CD4-positive, alpha-beta T cell treated with Interleukin-4 for 1 hour (primary cell): ENCODE data around the gene ZBTB25.
"Not testable (repeated sequence)": the region's sequence is repeated elsewhere in the genome, so short reads cannot be mapped to it uniquely, and the experiment has no call there.

Experiments
- DNase-seq, 2 donors: peaks; one replicate each; pipeline ENCODE4 v3.0.0-alpha.2; 2020 to 2022

ZBTB25 gene, protein sequence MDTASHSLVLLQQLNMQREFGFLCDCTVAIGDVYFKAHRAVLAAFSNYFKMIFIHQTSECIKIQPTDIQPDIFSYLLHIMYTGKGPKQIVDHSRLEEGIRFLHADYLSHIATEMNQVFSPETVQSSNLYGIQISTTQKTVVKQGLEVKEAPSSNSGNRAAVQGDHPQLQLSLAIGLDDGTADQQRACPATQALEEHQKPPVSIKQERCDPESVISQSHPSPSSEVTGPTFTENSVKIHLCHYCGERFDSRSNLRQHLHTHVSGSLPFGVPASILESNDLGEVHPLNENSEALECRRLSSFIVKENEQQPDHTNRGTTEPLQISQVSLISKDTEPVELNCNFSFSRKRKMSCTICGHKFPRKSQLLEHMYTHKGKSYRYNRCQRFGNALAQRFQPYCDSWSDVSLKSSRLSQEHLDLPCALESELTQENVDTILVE

DNA sequence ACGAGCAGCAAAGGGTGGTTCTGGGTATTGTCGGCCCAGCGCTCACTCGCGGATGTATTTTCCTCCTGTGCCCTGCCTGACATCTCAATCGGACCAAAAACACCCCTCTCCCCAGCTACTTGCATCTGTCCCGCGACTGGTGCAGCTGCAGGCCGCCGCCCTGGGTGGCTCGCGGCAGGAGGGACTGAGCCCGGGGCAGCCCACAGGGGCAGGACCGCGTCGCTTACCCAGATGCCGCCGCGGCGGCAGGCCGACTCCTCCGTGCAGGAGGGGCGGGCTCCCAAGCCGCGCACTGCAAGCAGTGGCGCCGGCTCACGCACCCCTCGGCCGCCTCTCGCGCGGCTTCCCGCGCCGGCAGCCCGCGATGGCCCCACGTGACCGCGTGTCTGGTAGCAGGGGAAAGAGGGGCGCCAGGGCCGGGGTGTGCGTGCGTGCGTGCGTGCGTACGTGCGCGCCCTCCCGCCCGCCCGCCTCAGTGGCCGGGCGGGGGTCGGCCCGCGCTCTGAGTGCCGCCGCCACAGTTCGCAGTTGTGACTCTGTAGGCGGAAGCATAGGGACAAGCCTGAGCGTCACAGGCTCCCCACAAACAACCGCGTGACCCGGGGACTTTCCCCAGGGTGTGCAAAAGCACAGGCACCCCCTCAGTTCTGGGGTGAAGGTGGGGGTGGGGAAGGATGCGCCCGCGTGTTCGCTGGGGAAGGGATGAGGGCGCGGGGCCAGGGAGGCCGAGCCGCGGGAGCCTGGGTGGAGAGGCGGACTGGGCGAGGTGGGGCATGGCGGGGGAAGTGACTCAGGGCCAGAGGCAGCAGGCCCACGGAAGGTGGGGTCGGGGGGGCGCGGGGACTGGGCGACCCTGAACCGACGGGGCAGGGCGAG lies at the start of gene ZBTB25:
Gene ZBTB25, minus strand, starts transcription at position 405 of the 876 bp plus-strand sequence. CDS start 13,305 bp downstream, outside the sequence.
- peak; percentile 98 for DNase-seq

DNA sequence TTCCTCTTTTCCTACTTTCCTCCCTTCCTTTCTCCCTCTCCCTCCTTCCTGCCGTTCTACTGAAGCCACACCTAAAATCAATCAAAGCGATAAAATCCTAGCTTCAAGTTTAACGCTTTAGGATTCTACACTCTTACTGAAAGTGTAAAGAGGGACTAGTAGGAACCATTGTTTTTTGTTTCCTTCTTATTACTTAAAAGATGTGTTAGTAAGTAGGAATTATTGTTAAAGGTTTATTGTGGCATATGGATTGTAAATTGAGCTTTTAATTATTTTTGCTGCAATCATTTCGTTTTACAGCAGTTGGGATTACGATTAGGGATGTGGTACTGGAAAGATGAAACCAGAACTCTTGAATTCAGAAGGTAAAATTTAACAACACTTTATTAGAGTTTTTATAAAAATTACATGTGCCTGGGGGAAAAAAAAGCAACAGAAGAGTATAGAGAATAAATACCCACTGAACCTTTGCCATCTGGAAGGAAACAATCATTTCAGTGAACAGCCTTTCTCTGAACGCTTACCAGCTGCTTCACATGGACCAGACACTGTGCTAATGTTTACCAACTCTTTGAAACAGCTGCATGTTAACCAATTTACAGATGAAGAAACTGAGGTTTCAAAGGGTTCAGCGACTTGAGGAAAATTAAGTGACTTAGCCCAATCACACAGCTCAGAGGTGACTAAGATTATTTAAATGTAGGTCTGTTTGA lies 47.1 kb upstream of the ZBTB25 start:
- DNase-seq = no peak

DNA sequence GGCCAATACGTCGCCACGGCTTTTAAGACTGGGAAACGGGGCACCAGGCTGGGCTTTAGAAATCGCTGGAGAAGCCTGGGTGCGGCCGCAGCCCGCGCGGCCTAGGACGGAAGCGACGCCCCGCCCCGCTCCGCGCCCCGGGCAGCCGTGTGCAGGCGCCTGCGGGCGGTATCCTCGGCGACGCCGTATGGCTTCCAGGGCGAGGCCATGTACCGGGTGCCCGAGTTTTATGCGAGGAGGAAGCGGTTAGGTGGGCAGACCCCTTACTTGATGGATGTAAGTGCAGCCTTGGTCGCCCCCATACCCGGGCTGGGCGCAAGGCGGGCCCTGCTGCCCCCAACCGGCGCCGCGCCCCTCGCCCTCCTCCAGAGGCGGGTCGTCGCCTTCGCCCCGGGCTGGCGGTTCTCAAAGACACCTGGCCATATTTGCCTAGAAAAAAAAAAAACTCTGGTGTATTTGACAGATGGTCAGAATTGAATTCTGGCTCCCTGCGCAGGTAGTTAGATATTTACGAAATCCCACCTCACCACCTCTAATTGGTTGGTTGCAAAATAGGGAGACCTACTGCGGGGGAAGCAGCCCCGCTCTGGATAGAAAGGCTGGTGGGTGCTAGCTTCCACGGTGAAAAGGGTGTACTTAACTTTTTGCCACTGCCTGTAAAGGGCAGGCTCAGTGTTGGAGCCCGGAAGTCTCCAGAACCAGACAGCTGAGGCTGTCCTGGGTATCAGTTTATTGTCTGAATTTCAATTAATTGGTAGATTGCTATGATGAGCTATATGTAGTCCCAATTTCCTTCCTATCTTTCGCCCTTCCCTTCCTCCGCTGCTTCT lies 46.4 kb upstream of the ZBTB25 start, which contains the start of gene PPP1R36:
Gene PPP1R36, plus strand, starts transcription at position 171 of the 830 bp plus-strand sequence. Its CDS starts 37 bp downstream, at position 208.
- peak; percentile 18 to 40 for DNase-seq

DNA sequence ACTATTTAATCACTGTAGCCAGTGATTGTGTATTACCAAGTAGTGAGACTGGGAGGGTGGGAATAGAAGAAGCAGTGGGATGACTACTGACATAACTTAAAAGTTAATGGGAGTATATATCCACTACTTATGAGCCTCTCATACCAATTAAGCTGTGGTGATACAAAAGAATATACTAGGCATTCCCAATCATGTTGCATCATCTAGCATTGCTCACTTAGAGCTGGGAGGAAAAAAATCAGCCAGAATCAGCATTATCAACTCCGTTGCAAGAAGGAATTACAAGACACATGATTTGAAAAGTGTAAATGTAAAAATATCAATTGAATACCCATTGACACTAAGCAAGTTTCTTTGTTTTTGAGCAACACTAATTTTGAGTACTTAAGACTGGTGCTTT lies 45.4 kb upstream of the ZBTB25 start:
- DNase-seq = no peak

DNA sequence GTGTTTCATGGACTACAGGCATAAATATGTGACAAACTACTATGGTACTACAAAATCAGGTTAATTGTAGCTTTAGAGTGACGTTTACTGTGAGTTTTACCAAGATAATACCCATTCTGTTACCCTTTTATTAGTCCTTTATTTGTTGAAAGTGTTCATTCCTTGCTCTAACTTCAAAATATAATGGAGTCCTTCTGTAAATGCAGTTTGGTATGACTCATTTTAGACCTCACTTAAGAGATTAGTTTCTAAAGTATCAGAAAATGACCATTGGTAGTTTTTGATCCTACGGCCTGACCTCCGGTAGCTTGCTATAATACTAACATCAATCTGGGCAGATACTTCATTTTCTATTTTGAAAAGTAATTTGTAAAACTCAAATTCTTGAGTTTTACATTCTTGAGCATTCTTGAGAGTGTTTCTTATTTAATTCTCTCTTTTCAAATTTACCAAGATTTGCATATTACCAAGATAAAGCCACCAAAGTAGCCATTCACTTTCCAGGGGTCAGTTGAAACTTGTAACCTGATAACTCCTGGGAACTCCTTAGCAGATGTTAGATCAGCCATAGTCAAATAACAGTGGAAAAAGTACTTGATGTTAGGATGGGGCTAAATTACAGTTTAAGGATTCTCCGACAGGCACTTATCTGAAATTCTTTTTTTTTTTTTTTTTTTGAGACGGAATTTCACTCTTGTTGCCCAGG lies 41.1 kb upstream of the ZBTB25 start:
- no peak for DNase-seq

DNA sequence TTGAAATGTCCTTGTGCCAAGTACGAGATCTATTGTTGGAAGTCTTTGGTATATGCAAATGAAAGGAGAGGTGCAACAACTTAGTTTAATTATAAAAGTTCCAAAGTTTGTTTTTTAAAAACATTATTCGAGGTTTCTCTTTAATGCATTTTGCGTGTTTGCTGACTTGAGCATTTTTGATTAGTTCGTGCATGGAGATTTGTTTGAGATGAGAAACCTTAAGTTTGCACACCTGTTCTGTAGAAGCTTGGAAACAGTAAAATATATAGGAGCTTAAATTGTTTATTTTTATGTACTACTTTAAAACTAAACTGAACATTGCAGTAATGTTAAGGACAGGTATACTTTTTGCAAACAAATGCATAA lies 39.2 kb upstream of the ZBTB25 start:
- no peak for DNase-seq

DNA sequence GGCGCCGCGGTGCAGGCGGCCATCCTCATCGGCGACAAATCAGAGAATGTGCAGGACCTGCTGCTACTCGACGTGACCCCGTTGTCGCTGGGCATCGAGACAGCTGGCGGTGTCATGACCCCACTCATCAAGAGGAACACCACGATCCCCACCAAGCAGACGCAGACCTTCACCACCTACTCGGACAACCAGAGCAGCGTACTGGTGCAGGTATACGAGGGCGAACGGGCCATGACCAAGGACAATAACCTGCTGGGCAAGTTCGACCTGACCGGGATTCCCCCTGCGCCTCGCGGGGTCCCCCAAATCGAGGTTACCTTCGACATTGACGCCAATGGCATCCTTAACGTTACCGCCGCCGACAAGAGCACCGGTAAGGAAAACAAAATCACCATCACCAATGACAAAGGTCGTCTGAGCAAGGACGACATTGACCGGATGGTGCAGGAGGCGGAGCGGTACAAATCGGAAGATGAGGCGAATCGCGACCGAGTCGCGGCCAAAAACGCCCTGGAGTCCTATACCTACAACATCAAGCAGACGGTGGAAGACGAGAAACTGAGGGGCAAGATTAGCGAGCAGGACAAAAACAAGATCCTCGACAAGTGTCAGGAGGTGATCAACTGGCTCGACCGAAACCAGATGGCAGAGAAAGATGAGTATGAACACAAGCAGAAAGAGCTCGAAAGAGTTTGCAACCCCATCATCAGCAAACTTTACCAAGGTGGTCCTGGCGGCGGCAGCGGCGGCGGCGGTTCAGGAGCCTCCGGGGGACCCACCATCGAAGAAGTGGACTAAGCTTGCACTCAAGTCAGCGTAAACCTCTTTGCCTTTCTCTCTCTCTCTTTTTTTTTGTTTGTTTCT lies 38.6 kb upstream of the ZBTB25 start:
- DNase-seq = peak in 1 of 2 donors; percentile 11

DNA sequence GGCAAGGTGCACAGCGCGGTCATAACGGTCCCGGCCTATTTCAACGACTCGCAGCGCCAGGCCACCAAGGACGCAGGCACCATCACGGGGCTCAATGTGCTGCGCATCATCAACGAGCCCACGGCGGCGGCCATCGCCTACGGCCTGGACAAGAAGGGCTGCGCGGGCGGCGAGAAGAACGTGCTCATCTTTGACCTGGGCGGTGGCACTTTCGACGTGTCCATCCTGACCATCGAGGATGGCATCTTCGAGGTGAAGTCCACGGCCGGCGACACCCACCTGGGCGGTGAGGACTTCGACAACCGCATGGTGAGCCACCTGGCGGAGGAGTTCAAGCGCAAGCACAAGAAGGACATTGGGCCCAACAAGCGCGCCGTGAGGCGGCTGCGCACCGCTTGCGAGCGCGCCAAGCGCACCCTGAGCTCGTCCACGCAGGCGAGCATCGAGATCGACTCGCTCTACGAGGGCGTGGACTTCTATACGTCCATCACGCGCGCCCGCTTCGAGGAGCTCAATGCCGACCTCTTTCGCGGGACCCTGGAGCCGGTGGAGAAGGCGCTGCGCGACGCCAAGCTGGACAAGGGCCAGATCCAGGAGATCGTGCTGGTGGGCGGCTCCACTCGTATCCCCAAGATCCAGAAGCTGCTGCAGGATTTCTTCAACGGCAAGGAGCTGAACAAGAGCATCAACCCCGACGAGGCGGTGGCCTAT lies 37.8 kb upstream of the ZBTB25 start:
- peak; percentile 16 to 18 for DNase-seq

DNA sequence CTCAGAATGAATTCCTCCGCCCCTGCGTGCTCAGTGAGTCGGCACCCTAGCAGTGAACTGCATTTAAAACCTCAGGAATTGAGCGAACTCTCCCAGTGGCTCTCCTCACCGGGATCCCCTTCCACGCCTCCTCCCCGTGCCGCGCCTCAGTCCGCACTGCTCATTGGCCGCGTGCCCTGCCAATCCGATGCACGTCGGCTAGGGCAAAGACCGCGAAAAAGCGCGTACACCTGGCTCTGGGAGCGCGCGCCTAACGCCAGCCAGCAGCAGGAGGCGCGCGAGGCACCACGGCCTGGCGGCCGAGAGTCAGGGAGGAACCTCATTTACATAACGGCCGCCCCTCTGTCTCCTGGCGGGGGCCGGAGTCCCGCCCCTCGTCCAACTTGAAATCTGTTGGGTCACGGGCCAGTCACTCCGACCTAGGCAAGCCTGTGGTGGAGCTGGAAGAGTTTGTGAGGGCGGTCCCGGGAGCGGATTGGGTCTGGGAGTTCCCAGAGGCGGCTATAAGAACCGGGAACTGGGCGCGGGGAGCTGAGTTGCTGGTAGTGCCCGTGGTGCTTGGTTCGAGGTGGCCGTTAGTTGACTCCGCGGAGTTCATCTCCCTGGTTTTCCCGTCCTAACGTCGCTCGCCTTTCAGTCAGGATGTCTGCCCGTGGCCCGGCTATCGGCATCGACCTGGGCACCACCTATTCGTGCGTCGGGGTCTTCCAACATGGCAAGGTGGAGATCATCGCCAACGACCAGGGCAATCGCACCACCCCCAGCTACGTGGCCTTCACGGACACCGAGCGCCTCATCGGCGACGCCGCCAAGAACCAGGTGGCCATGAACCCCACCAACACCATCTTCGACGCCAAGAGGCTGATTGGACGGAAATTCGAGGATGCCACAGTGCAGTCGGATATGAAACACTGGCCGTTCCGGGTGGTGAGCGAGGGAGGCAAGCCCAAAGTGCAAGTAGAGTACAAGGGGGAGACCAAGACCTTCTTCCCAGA lies 36.9 kb upstream of the ZBTB25 start, which contains the start of gene HSPA2:
Gene HSPA2, plus strand, starts transcription at position 534 of the 995 bp plus-strand sequence. Its CDS starts 109 bp downstream, at position 643.
- DNase-seq = peak; percentile 96 to 98

DNA sequence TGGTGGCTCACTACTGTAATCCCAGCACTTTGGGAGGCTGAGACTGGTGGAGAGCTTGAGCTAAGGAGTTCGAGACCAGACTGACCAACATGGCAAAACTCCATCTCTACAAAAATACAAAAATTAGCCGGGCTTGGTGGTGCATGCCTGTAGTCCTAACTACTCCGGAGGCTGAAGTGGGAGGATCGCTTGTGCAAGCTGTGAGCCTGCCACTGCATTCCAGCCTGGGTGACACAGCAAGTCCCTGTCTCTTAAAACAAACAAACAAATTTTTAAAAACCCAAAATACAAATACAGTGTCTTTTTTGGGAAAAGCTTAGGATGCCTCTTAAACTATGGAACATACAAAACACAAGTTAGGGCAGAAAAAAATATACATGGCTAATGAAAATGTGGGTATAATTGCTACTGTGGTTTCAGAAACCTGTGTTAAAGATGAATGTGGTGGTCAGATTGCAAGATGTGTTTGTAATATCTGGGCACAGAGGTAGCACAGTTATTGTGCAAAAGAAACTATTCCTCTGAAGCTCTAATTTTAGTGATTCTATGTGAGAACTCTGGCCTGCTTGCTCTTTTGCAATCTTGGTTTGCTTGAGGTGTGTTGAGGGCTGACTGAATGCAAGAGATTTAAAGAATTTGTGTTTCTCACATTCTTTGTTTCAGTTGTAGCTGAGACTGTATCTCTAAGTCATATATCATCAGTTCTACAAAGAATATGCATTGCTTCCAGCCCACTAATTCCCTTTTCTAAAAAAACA lies 33.0 kb upstream of the ZBTB25 start:
- DNase-seq = no peak

DNA sequence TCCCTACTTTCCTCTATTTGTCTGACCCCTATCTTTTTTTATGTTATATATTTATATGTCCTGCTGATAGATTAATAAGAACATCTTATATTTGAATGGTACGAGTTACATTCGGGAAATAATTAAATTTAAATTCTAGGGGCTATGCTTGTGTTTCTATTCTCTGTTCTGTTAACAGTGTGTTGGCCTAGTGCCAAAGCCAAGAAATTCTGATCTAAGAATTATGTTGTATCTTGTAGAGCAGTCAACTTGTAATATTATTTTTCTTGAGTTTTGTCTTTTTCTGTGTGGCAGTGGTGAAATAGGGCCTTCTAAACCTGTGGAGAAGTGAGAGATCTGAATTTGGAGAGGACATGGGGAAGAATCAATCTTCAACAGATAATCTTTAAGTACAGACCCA lies 27.9 kb upstream of the ZBTB25 start:
- no peak for DNase-seq

DNA sequence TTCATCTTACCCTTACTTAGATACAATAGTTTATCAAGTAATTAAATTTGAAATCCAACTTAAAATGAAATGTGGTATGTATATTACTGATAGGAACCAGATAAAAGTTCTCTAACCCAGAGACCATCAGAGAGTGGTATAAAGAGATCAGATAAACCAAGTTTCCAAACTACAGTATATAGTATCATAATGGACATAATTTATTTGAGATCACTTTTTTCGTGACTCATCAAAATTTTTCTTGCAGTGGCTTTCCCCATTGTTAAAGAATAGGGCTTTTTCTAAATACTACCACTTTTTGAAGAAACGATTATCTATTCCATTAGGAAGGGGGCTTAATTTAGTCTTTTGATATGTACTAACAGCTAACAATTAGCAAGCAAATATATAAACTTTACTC lies 21.7 kb upstream of the ZBTB25 start:
- DNase-seq = no peak

DNA sequence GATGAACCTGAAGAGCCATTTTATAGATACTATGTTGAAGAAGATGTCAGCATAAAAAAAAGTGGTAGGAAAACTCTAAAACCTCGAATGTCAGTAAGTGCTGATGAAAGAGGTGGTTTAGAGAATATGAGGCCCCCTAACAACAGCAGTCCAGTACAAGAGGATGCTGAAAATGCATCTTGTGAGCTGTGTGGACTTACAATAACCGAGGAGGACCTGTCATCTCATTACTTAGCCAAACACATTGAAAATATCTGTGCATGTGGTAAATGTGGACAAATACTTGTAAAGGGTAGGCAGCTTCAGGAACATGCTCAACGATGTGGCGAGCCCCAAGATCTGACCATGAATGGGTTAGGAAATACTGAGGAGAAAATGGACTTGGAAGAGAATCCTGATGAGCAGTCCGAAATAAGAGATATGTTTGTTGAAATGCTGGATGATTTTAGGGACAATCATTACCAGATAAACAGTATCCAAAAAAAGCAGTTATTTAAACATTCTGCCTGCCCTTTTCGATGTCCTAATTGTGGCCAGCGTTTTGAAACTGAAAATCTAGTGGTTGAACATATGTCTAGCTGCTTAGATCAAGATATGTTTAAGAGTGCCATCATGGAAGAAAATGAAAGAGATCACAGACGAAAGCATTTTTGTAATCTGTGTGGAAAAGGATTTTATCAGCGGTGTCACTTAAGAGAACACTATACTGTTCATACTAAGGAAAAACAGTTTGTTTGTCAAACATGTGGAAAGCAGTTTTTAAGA lies 19.1 kb upstream of the ZBTB25 start:
- no peak for DNase-seq

DNA sequence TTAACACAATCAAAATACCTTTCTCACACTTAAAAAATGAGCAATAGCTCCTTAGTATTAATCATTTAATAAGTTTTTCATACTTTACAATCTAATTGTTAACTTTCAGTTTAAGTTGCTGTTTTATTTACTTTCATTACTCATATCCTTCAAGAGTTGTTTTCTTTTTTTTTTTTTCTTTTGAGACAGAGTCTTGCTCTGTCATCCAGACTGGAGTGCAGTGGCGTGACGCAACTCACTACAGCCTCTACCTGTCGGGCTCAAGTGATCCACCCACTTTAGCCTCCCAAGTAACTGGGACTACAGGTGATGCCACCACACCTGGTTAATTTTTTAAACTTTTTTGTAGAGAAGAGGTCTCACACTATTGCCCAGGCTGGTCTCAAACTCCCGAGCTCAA lies 17.1 kb upstream of the ZBTB25 start:
- no peak for DNase-seq

DNA sequence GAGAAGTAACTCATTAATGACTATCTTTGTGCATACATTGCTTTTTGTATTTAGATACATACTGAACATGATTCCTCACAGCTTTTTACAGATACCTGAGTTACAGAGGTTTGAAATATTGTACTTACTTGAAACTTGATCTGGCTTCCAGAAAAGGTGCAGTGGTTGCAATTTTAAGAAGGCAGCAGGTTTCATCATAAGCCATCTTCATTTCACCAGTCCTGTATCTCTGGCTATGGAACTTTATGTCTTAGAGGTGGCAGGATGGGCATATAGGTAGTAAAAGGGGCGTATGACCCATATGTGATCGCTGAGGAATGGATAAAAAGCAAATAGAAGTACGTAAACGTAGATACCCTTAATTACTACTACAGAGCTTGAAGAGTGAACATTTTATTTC lies 14.6 kb upstream of the ZBTB25 start:
- DNase-seq = no peak

DNA sequence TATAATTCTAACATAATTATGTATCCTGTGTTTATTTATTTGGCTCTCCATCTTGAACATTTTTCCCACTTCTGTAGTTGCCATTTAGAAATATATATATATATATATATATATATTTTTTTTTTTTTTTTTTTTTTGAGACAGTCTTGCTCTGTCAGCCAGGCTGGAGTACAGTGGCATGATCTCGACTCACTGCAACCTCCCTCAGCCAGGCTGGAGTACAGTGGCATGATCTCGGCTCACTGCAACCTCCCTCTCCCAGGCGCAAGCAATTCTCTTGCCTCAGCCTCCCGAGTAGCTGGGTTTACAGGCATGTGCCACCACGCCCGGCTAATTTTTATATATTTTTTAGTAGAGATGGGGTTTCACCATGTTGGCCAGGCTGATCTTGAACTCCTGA lies 14.0 kb upstream of the ZBTB25 start:
- not testable (repeated sequence) for DNase-seq

DNA sequence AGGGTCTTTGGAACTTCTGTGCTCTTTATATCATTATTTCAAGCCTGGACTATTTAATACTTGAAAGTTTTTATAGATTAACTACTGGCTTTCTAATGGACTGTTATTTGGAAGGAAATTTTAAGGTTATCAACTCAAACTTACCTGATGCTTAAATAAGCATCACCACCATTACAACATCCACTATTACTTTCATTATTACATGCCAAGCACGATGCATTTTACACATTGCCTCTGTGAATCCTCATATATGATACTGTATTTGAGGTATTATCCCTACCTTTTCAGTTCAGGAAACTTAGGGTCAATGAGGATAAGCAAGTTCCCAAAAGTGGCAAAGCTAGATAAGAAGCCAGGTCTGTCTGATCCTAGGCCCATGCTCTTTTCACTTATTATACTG lies 13.3 kb upstream of the ZBTB25 start:
- DNase-seq = no peak
